H1 (cell line): ENCODE measurements around the gene SCAI. TPM values are rescaled to one million over a fixed set of nuclear protein-coding genes. Genes with fewer than 3 reads are reported as not detected.

Source experiments
- CTCF ChIA-PET: fragments of 300-600 bp; sonication (Branson Sonifier 250); formaldehyde crosslinking; loops from one replicate; lab custom pipeline; 2021; ENCODE audit not compliant: partially characterized antibody; lab: Charles Lee
- POLR2A ChIA-PET: fragments of 300-600 bp; sonication (Branson Sonifier 250); formaldehyde crosslinking; loops from one replicate; lab custom pipeline; 2021; ENCODE audit warnings: inconsistent platforms; ENCODE audit not compliant: partially characterized antibody; lab: Charles Lee
- DNase-seq, 2 experiments: peaks; one replicate each; pipeline versions ENCODE4 v3.0.0 to v3.0.0-alpha.2; 2010 to 2022; ENCODE audit warnings: low spot score in 2 of 2, low read depth in 1 of 2, mixed read lengths in 1 of 2
- FAIRE-seq: peaks from 2 replicates; lab custom pipeline; 2011; peaks lifted over from hg19 to GRCh38; lab: Jason Lieb, UNC
- H2AFZ ChIP-seq: 2 replicates; pipeline ENCODE4 v1.8.1; 2012; ENCODE audit warnings: low read length, inconsistent platforms
- H2AK5ac ChIP-seq: 2 replicates; pipeline ENCODE4 v1.6.1; 2013; ENCODE audit warnings: low read depth, low read length
- H2BK120ac ChIP-seq: replicated peaks from 2 replicates; pipeline ENCODE3; 2013; ENCODE audit warnings: low read depth, low read length, inconsistent platforms
- H2BK12ac ChIP-seq: 2 replicates; pipeline ENCODE4 v1.6.1; 2013; ENCODE audit warnings: low read depth, low read length
- H2BK15ac ChIP-seq: 2 replicates; pipeline ENCODE4 v1.6.1; 2013; ENCODE audit warnings: low read length
- H2BK20ac ChIP-seq: 2 replicates; pipeline ENCODE4 v1.6.1; 2013; ENCODE audit warnings: low read length
- H2BK5ac ChIP-seq: 2 replicates; pipeline ENCODE4 v1.6.1; 2013; ENCODE audit warnings: low read depth, low read length
- H3K14ac ChIP-seq: 2 replicates; pipeline ENCODE4 v1.6.1; 2013; ENCODE audit warnings: inconsistent platforms; ENCODE audit not compliant: insufficient read length
- H3K18ac ChIP-seq: 2 replicates; pipeline ENCODE4 v1.6.1; 2013; ENCODE audit warnings: low read length; ENCODE audit errors: extremely low read depth
- H3K23ac ChIP-seq: 2 replicates; pipeline ENCODE4 v1.6.1; 2013; ENCODE audit warnings: inconsistent platforms; ENCODE audit not compliant: insufficient read length
- H3K23me2 ChIP-seq: 2 replicates; pipeline ENCODE4 v1.6.1; 2013; ENCODE audit warnings: low read depth, low read length
- H3K27ac ChIP-seq: 2 replicates; pipeline ENCODE4 v1.6.1; 2011; ENCODE audit warnings: low read depth, low read length, inconsistent platforms
- H3K27me3 ChIP-seq, 4 experiments: replicated peaks in 1 of 4; 1 replicate in 1 of 4; 2 replicates in 3 of 4; pipeline versions ENCODE4 v1.6.1 to v1.8.1; 2011 to 2013; ENCODE audit warnings: low read length in 3 of 4, mild to moderate bottlenecking in 3 of 4, inconsistent platforms in 2 of 4, mixed read lengths in 2 of 4, moderate library complexity in 1 of 4; ENCODE audit not compliant: control insufficient read depth in 3 of 4, insufficient read depth in 3 of 4; ENCODE audit errors: extremely low read depth in 1 of 4
- H3K36me3 ChIP-seq, 4 experiments: 2 replicates each; pipeline versions ENCODE4 v1.6.1 to v1.8.1; 2011 to 2013; ENCODE audit warnings: mild to moderate bottlenecking in 4 of 4, low read length in 3 of 4, moderate library complexity in 2 of 4, control low read depth in 1 of 4, inconsistent platforms in 1 of 4; ENCODE audit not compliant: insufficient read depth in 4 of 4, control insufficient read depth in 2 of 4
- H3K4ac ChIP-seq: replicated peaks from 2 replicates; pipeline ENCODE3; 2013; ENCODE audit warnings: low read length, low read depth, mixed read lengths, inconsistent platforms; ENCODE audit not compliant: insufficient read length
- H3K4me1 ChIP-seq, 4 experiments: replicated peaks in 1 of 4; 1 replicate in 1 of 4; 2 replicates in 3 of 4; pipeline versions ENCODE4 v1.6.1 to v1.8.1; 2011 to 2013; ENCODE audit warnings: low read length in 3 of 4, inconsistent platforms in 2 of 4, mixed read lengths in 1 of 4; ENCODE audit not compliant: insufficient read depth in 4 of 4, control insufficient read depth in 3 of 4
- H3K4me2 ChIP-seq, 2 experiments: 2 replicates each; pipeline versions ENCODE4 v1.6.1 to v1.8.1; 2011 to 2013; ENCODE audit warnings: low read depth in 2 of 2, low read length in 2 of 2, control low read depth in 1 of 2, inconsistent platforms in 1 of 2, mild to moderate bottlenecking in 1 of 2; ENCODE audit not compliant: insufficient read depth in 1 of 2
- H3K4me3 ChIP-seq, 4 experiments: fragments of 200-600, 300-600 bp in 1 of 4; sonication (generic), shearing (Covaris generic), sonication (Bioruptor Twin) in 1 of 4; 2 replicates each; pipeline versions ENCODE4 v1.5.1 to v1.8.1; 2011 to 2016; ENCODE audit warnings: low read length in 4 of 4, low read depth in 3 of 4, control low read depth in 2 of 4, inconsistent platforms in 2 of 4, mild to moderate bottlenecking in 2 of 4, mixed read lengths in 1 of 4, moderate library complexity in 1 of 4; ENCODE audit not compliant: insufficient read depth in 2 of 4; ENCODE audit errors: extremely low read depth in 1 of 4
- H3K56ac ChIP-seq: replicated peaks from 2 replicates; pipeline ENCODE3; 2013; ENCODE audit warnings: low read depth, mild to moderate bottlenecking, mixed read lengths, low read length, inconsistent platforms; ENCODE audit not compliant: insufficient read length
- H3K79me1 ChIP-seq: 2 replicates; pipeline ENCODE4 v1.6.1; 2013; ENCODE audit warnings: low read depth, low read length, control low read depth
- H3K79me2 ChIP-seq, 2 experiments: 2 replicates each; pipeline versions ENCODE4 v1.6.1 to v1.8.1; 2012 to 2013; ENCODE audit warnings: low read length in 2 of 2, mild to moderate bottlenecking in 2 of 2, inconsistent platforms in 1 of 2; ENCODE audit not compliant: insufficient read depth in 2 of 2, control insufficient read depth in 1 of 2
- H3K9ac ChIP-seq, 4 experiments: replicated peaks in 1 of 4; 1 replicate in 1 of 4; 2 replicates in 3 of 4; pipeline versions ENCODE4 v1.6.1 to v1.8.1; 2011 to 2013; ENCODE audit warnings: low read depth in 3 of 4, low read length in 3 of 4, control low read depth in 2 of 4, mild to moderate bottlenecking in 2 of 4, moderate library complexity in 2 of 4, inconsistent platforms in 1 of 4; ENCODE audit errors: extremely low read depth in 1 of 4
- H3K9me3 ChIP-seq, 2 experiments: 2 replicates each; pipeline versions ENCODE4 v1.6.1 to v1.8.1; 2012 to 2013; ENCODE audit warnings: mild to moderate bottlenecking in 2 of 2, moderate library complexity in 2 of 2, control low read depth in 1 of 2, inconsistent platforms in 1 of 2, low read depth in 1 of 2, low read length in 1 of 2, mixed read lengths in 1 of 2; ENCODE audit not compliant: insufficient read depth in 2 of 2
- H4K20me1 ChIP-seq, 2 experiments: replicated peaks in 1 of 2; 2 replicates each; pipeline versions ENCODE3 to v1.8.1; 2011 to 2013; ENCODE audit warnings: inconsistent platforms in 2 of 2, low read length in 2 of 2, mild to moderate bottlenecking in 1 of 2; ENCODE audit not compliant: insufficient read depth in 2 of 2, control insufficient read depth in 1 of 2
- H4K5ac ChIP-seq: 2 replicates; pipeline ENCODE4 v1.6.1; 2013; ENCODE audit warnings: low read length, low read depth, mixed read lengths, inconsistent platforms; ENCODE audit not compliant: insufficient read length
- H4K8ac ChIP-seq: 2 replicates; pipeline ENCODE4 v1.8.0; 2013; ENCODE audit warnings: mild to moderate bottlenecking, moderate library complexity, low read length, inconsistent platforms; ENCODE audit not compliant: insufficient read depth; ENCODE audit errors: extremely low read depth
- H4K91ac ChIP-seq: replicated peaks from 2 replicates; pipeline ENCODE3; 2013; ENCODE audit warnings: low read length, mixed read lengths, inconsistent platforms; ENCODE audit not compliant: insufficient read length
- CTCF ChIP-seq, 3 experiments: IDR thresholded peaks; 1 replicate in 2 of 3; 2 replicates in 1 of 3; pipeline versions ENCODE4 v1.5.1 to v1.6.1; 2011; ENCODE audit warnings: low read length in 3 of 3, mild to moderate bottlenecking in 3 of 3, inconsistent platforms in 2 of 3, low read depth in 1 of 3, moderate library complexity in 1 of 3; ENCODE audit not compliant: insufficient read depth in 1 of 3; ENCODE audit errors: control extremely low read depth in 1 of 3
- KDM4A ChIP-seq: IDR thresholded peaks from one replicate; pipeline ENCODE4 v1.7.1; 2012; ENCODE audit warnings: low read depth, mild to moderate bottlenecking, moderate library complexity, low read length, inconsistent platforms; ENCODE audit not compliant: severe bottlenecking
- MAFK ChIP-seq: IDR thresholded peaks from 2 replicates; pipeline ENCODE4 v1.6.1; 2012; ENCODE audit warnings: low read depth, mild to moderate bottlenecking, improper control_type of control experiment, low read length
- POLR2A ChIP-seq, 2 experiments: IDR thresholded peaks; 1 replicate in 1 of 2; 2 replicates in 1 of 2; pipeline ENCODE4 v1.6.1; 2011; ENCODE audit warnings: low read depth in 2 of 2, low read length in 2 of 2, mild to moderate bottlenecking in 2 of 2; ENCODE audit errors: control extremely low read depth in 1 of 2
- RBBP5 ChIP-seq: IDR thresholded peaks from 2 replicates; pipeline ENCODE4 v1.7.1; 2012; ENCODE audit warnings: low read depth, mild to moderate bottlenecking, inconsistent platforms, low read length, moderate library complexity, borderline replicate concordance
- TAF1 ChIP-seq: IDR thresholded peaks from 2 replicates; pipeline ENCODE4 v1.6.1; 2011; ENCODE audit warnings: mild to moderate bottlenecking, low read depth, low read length
- WGBS, 2 experiments: shearing (Covaris generic) in 1 of 2; methylation state at CpG; one replicate each; pipeline versions ENCODE4 v1.1.6 to v1.1.7; 2013 to 2015; ENCODE audit warnings: low lambda C conversion rate in 2 of 2, mixed read lengths in 2 of 2, inconsistent platforms in 1 of 2, low coverage in 1 of 2, missing lambda C conversion rate in 1 of 2; ENCODE audit not compliant: insufficient replicate concordance in 2 of 2, insufficient coverage in 1 of 2, insufficient read length in 1 of 2; ENCODE audit errors: extremely low coverage in 1 of 2, missing lambda C conversion rate in 1 of 2; 5-methylcytosine and 5-hydroxymethylcytosine counted together
- polyA plus RNA-seq, 7 experiments: library from polyadenylated mRNA; depleted of rRNA in 3 of 7; stranded (reverse) in 5 of 7; unstranded in 2 of 7; fragments of >200 nt in 5 of 7; fragments of 200-250 nt in 2 of 7; gene quantifications; 1 replicate in 5 of 7; 2 replicates in 1 of 7; 4 replicates in 1 of 7; pipeline versions ENCODE4 v1.2.1 to v1.2.3, GENCODE V29; 2011 to 2013; ENCODE audit warnings: missing spikeins in 2 of 7, mixed read lengths in 2 of 7
- total RNA-seq: library from RNA; stranded (reverse); fragmentation: NEBNext Ultra II Directional; extraction: Animal tissue kit (Norgen Biotek cat#: 25700); gene quantifications from 2 replicates; pipeline ENCODE4 v1.2.1, GENCODE V29; 2021

The SCAI gene
- total and polyA plus RNA-seq, 2 of the 8 experiments (the other 6 are each of a cell fraction or from before 2014, with no cell fraction given): 6.4 to 19.8 TPM

DNA sequence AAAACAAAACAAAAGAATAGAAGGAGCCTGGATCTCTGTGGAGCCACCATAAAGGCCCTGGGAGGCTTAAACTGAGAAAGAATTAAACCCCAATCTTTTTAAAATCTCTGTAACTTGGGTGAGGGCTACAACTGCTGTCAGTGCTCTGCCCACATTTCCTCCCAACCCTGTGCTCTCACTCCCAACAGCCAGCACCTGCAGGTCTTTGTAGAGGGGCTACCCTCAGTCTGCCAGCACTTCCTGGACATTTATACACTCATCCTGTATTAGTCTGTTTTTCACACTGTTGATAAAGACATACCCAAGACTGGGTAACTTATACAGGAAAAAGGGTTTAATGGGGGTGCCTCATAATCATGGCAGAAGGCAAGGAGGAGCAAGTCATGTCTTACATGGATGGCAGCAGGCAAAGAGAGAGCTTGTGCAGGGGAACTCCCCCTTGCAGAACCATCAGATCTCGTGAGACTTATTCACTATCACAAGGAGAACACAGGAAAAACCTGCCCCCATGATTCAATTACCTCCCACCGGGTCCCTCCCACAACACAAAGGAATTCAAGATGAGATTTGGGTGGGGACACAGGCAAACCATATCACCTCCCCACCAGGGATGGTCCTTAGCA, 47.4 kb downstream of the SCAI start:
- Histone ChIP-seq H2BK20ac (no peak overlapping the region), H4K8ac (no peak overlapping the region), H2AK5ac (no peak overlapping the region), H3K4me3 (no peak overlapping the region), H3K4me2 (no peak overlapping the region), H3K4ac (no peak overlapping the region), H3K18ac (no peak overlapping the region), H3K14ac (no peak overlapping the region), H3K56ac (no peak overlapping the region), H3K9ac (no peak overlapping the region), H4K5ac (no peak overlapping the region), H3K23ac (no peak overlapping the region), H2BK120ac (no peak overlapping the region), H3K79me2 (peaks cover 0 to 17% of the 10 kb centered on the region in 2 experiments; a peak in 2 of 4 replicates), H2BK15ac (no peak overlapping the region), H2BK5ac (no peak overlapping the region), H3K36me3 (no peaks in the 10 kb centered on the region), H3K27ac (no peak overlapping the region), H3K23me2 (no peaks in the 10 kb centered on the region), H3K4me1 (no peaks in the 10 kb centered on the region), H4K20me1 (peaks cover 0 to 3% of the 10 kb centered on the region in 2 experiments), H3K27me3 (no peaks in the 10 kb centered on the region), H2AFZ (no peak overlapping the region), H4K91ac (no peak overlapping the region), H3K9me3 (peaks cover 0 to 6% of the 10 kb centered on the region in 2 experiments; a peak in 1 of 4 replicates), H3K79me1 (peaks cover 4% of the 10 kb centered on the region; the same call in 1 of the 2 replicates), H2BK12ac (no peak overlapping the region)
- FAIRE-seq (no peak), DNase-seq (no peak)
- TF ChIP-seq TAF1 (no peak), POLR2A (IDR thresholded peaks at IDR 0.05; ENCODE audit: control extremely low read depth in 1 of 2, low read depth in 2 of 2, low read length in 2 of 2) (no peak), CTCF (IDR thresholded peaks at IDR 0.05; ENCODE audit: control extremely low read depth in 1 of 3, insufficient read depth in 1 of 3, low read depth in 1 of 3, low read length in 3 of 3) (no peak), KDM4A (no peak), RBBP5 (no peak), MAFK (no peak)
- WGBS, 2 experiments: 86% methylated on average over 2 of the region's 2 CpGs; no CpG with 5 or more reads in 1 of the 2 experiments
- POLR2A ChIA-PET: interaction anchor here (1.3 kb wide), 1 partner anchor 9 kb away, joined by 5 read pairs; no protein-coding TSS in a partner anchor
- CTCF ChIA-PET: no interaction called here
